Muscle layer of colon (tissue), 2 donors: Measurements from ENCODE around the gene ADAM17.

Experiments used
- H3K27ac ChIP-seq: one replicate; pipeline ENCODE4 v1.7.0; 2013; ENCODE audit warnings: low read depth, mild to moderate bottlenecking, low read length, moderate library complexity
- H3K27me3 ChIP-seq, 2 donors: one replicate each; pipeline ENCODE4 v1.7.0; 2013; ENCODE audit warnings: low read length in 2 of 2, mild to moderate bottlenecking in 2 of 2; ENCODE audit not compliant: insufficient read depth in 2 of 2, control insufficient read depth in 1 of 2
- H3K36me3 ChIP-seq: one replicate; pipeline ENCODE4 v1.7.0; 2013; ENCODE audit warnings: mild to moderate bottlenecking, low read length; ENCODE audit not compliant: insufficient read depth
- H3K4me1 ChIP-seq: one replicate; pipeline ENCODE4 v1.7.0; 2013; ENCODE audit warnings: mild to moderate bottlenecking, low read length; ENCODE audit not compliant: insufficient read depth
- H3K4me3 ChIP-seq, 2 donors: one replicate each; pipeline ENCODE4 v1.7.0; 2013; ENCODE audit warnings: low read length in 2 of 2, low read depth in 1 of 2, mild to moderate bottlenecking in 1 of 2, moderate library complexity in 1 of 2
- H3K9ac ChIP-seq: one replicate; pipeline ENCODE4 v1.7.0; 2013; ENCODE audit warnings: low read length
- H3K9me3 ChIP-seq: one replicate; pipeline ENCODE4 v1.7.0; 2013; ENCODE audit warnings: mild to moderate bottlenecking, low read length
- donor health status: abdominal sarcoma.
- donor health status: Adenocarcinoma of cecum.

ADAM17 gene

DNA sequence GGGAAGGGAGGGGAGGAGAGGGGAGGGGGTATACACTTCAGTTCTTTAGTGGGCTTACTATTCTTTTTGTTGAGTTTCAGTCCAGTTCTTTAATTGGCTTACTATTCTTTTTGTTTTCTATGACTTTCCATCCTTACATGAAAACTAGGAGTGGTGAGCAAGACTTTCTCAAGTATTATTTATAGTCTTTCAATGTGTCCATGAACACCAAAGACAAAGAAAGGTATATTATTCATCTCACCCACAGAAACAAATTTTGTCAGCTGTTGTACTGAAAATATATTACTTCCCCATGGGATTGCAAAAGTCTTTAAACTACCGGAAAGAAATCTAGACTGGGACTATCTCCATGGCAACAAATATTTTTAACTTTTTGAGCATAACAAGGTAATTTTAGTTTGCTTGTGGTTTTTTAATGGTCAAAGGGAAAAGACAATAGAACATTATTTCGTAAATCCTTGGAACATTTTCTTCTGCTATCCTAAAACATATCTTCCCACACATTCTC lies 17.6 kb downstream of the ADAM17 start:
- Histone ChIP-seq H3K9me3 (no peaks in the 10 kb centered on the region), H3K36me3 (peaks cover 21% of the 10 kb centered on the region), H3K27me3 (no peaks in the 10 kb centered on the region), H3K27ac (no peak overlapping the region), H3K4me3 (no peak overlapping the region), H3K4me1 (no peaks in the 10 kb centered on the region), H3K9ac (no peak overlapping the region)

GRCh38 chr2:9536504-9536903 lies 19.1 kb downstream of the ADAM17 start:
- Histone ChIP-seq H3K27ac (no peak overlapping the region), H3K27me3 (no peaks in the 10 kb centered on the region), H3K9me3 (no peaks in the 10 kb centered on the region), H3K4me3 (no peak overlapping the region), H3K4me1 (no peaks in the 10 kb centered on the region), H3K9ac (no peak overlapping the region), H3K36me3 (peaks cover 25% of the 10 kb centered on the region)

DNA sequence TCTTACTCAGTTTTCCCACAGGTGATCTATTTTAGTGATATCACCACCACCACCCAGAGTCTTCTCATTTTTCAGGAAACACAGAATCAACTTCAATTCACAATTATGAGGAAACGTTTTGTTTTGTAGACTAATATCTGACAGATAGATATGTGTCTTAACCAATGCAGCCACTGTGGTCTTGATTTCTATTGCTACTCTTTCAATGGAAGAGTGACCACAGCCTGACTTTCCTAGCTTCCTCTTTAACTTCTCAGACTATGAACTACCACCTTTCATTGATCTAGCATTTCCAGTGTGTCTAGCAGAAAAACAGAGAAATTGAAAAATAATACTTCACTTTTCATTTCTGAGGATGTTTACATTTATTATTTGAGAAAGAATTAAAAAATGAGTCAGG lies 20.5 kb downstream of the ADAM17 start:
- no peaks in the 10 kb centered on the region for H3K27me3 ChIP-seq
- no peak overlapping the region for H3K27ac ChIP-seq
- H3K9me3 ChIP-seq = no peaks in the 10 kb centered on the region
- no peak overlapping the region for H3K4me3 ChIP-seq
- H3K9ac ChIP-seq = no peak overlapping the region
- peaks cover 19% of the 10 kb centered on the region for H3K36me3 ChIP-seq
- H3K4me1 ChIP-seq = no peaks in the 10 kb centered on the region

GRCh38 chr2:9533663-9534062 lies 22.0 kb downstream of the ADAM17 start:
- no peaks in the 10 kb centered on the region for H3K9me3 ChIP-seq
- H3K9ac ChIP-seq = no peak overlapping the region
- peaks cover 19% of the 10 kb centered on the region for H3K36me3 ChIP-seq
- no peaks in the 10 kb centered on the region for H3K27me3 ChIP-seq
- H3K27ac ChIP-seq = no peak overlapping the region
- H3K4me3 ChIP-seq = no peak overlapping the region
- H3K4me1 ChIP-seq = no peaks in the 10 kb centered on the region

- Histone ChIP-seq H3K36me3 (peaks cover 19% of the 10 kb centered on the region), H3K4me1 (no peaks in the 10 kb centered on the region), H3K27ac (no peak overlapping the region), H3K9ac (no peak overlapping the region), H3K27me3 (no peaks in the 10 kb centered on the region), H3K4me3 (no peak overlapping the region), H3K9me3 (no peaks in the 10 kb centered on the region)
These were observed 23.2 kb downstream of the ADAM17 start for GRCh38 chr2:9532421-9532820.

DNA sequence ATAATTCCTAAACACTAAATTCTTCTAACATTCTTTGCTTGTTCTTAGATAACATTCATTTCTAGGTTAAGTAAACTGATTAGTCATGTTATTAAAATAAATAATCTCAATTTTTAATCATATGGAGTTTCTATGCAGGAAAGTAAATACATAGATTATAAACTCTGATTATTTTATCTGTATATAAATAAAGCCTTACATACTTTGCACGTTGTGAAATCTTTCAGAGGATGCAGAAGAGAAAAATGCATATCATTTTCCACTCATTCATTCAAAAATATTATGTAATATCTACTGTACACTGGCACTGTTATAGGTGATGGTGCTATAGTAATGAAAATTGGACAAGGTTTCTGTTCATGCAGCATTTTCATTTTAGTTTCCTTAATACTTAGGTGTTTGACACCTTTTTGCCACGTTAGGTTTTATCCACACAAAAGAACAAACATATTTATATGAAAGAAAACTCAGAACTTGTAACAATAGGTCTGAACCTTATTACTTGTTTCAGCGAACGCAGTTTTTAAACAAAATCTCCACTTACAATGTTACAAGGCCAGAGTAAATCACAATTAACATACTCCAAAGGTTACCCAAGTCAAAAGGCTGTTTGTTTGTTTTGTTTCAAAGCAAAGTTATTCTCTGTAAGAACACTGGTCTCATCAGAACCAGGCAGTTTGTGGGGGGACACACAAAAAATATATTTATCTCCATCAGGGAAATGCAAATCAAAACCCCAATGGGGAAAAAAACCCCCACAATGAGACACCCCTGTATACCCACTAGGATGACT lies 27.4 kb downstream of the ADAM17 start:
- Histone ChIP-seq H3K4me1 (no peaks in the 10 kb centered on the region), H3K27ac (no peak overlapping the region), H3K9ac (no peak overlapping the region), H3K4me3 (no peak overlapping the region), H3K36me3 (peaks cover 23% of the 10 kb centered on the region), H3K9me3 (no peaks in the 10 kb centered on the region), H3K27me3 (no peaks in the 10 kb centered on the region)

GRCh38 chr2:9525266-9525665 lies 30.4 kb downstream of the ADAM17 start:
- H3K9me3 ChIP-seq = no peaks in the 10 kb centered on the region
- H3K4me3 ChIP-seq = no peak overlapping the region
- H3K9ac ChIP-seq = no peak overlapping the region
- H3K36me3 ChIP-seq = peaks cover 24% of the 10 kb centered on the region
- H3K4me1 ChIP-seq = no peaks in the 10 kb centered on the region
- no peaks in the 10 kb centered on the region for H3K27me3 ChIP-seq
- H3K27ac ChIP-seq = no peak overlapping the region

GRCh38 chr2:9524291-9524690 lies 31.3 kb downstream of the ADAM17 start:
- Histone ChIP-seq H3K4me1 (no peaks in the 10 kb centered on the region), H3K36me3 (peaks cover 34% of the 10 kb centered on the region), H3K9ac (no peak overlapping the region), H3K9me3 (no peaks in the 10 kb centered on the region), H3K27me3 (no peaks in the 10 kb centered on the region), H3K4me3 (no peak overlapping the region), H3K27ac (no peak overlapping the region)

DNA sequence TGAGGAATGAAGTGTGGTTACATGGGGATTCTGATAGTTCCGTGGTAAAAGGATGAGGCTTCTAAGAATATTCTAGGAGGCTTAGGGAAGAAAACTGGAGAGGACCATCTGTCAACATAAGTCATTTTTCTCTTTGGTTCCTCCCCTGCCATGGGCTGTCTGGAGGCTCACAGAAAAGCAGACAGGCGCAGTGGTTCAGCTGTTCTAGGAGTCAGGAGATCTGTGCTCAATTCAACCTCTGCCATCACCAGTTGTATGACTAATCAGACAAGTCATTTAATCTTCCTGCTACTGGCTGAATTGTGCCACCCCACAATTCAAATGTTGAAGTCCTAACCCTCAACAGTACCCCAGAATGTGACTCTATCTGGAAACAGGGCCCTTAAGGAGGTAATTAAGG lies 36.4 kb downstream of the ADAM17 start:
- H3K36me3 ChIP-seq = peaks cover 33% of the 10 kb centered on the region

GRCh38 chr2:9518780-9519179 lies 36.9 kb downstream of the ADAM17 start:
- Histone ChIP-seq H3K9me3 (no peaks in the 10 kb centered on the region), H3K36me3 (peaks cover 30% of the 10 kb centered on the region), H3K9ac (no peak overlapping the region), H3K27ac (no peak overlapping the region), H3K4me1 (no peaks in the 10 kb centered on the region), H3K4me3 (no peak overlapping the region), H3K27me3 (no peaks in the 10 kb centered on the region)

More for the DNA sequence above, 36.4 kb downstream of the ADAM17 start:
- H3K4me3 ChIP-seq = no peak overlapping the region
- H3K27me3 ChIP-seq = no peaks in the 10 kb centered on the region
- H3K9me3 ChIP-seq = no peaks in the 10 kb centered on the region
- H3K9ac ChIP-seq = no peak overlapping the region
- no peaks in the 10 kb centered on the region for H3K4me1 ChIP-seq
- H3K27ac ChIP-seq = no peak overlapping the region

GRCh38 chr2:9518163-9518562 lies 37.5 kb downstream of the ADAM17 start:
- no peaks in the 10 kb centered on the region for H3K9me3 ChIP-seq
- no peaks in the 10 kb centered on the region for H3K27me3 ChIP-seq
- H3K4me3 ChIP-seq = no peak overlapping the region
- H3K27ac ChIP-seq = no peak overlapping the region
- peaks cover 34% of the 10 kb centered on the region for H3K36me3 ChIP-seq
- H3K4me1 ChIP-seq = no peaks in the 10 kb centered on the region
- no peak overlapping the region for H3K9ac ChIP-seq
